ENCODE measurements around the gene CHKA.

The CHKA gene

DNA sequence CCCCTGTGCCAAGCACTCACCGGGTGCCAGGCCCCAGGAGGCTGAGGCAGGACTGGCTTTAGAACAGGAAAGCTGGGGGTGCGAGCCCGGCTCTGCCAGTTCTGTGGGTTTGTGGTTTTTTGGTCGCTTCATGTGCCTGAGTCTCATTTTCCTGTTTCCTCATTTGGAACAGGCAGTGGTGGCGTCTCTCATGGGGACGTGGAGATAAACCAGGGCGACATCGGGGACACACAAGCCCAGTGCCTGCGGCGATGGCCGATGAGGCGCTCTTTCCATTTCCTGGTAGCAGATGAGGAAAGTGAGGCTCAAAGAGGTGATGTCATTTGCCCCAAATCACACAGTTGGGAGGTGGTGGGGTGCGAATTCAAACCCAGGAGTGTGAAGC is 20.8 kb upstream of the CHKA start:
- DNase-seq (ENCODE audit: low read depth in 1 of 2, low spot score in 1 of 2) = peak in 1 of 2 experiments; percentile 93
- no peak overlapping the region for H3K4me3 ChIP-seq (replicated peaks; ENCODE audit: insufficient read depth, low read length)
- peak overlapping the region; percentile 69 for H3K27ac ChIP-seq (replicated peaks)
- H3K27me3 ChIP-seq (ENCODE audit: insufficient read depth, poor library complexity, severe bottlenecking) = no peaks in the 10 kb centered on the region
- peak; percentile 77 for TF ChIP-seq POLR2AphosphoS5 (IDR thresholded peaks at IDR 0.05; ENCODE audit: low read depth)
- TF ChIP-seq GABPA (IDR thresholded peaks at IDR 0.05; ENCODE audit: low read depth) = 0 out of 2 replicates have a peak, but pooled peaks have one; percentile 24
- TF ChIP-seq, protein P1, sequence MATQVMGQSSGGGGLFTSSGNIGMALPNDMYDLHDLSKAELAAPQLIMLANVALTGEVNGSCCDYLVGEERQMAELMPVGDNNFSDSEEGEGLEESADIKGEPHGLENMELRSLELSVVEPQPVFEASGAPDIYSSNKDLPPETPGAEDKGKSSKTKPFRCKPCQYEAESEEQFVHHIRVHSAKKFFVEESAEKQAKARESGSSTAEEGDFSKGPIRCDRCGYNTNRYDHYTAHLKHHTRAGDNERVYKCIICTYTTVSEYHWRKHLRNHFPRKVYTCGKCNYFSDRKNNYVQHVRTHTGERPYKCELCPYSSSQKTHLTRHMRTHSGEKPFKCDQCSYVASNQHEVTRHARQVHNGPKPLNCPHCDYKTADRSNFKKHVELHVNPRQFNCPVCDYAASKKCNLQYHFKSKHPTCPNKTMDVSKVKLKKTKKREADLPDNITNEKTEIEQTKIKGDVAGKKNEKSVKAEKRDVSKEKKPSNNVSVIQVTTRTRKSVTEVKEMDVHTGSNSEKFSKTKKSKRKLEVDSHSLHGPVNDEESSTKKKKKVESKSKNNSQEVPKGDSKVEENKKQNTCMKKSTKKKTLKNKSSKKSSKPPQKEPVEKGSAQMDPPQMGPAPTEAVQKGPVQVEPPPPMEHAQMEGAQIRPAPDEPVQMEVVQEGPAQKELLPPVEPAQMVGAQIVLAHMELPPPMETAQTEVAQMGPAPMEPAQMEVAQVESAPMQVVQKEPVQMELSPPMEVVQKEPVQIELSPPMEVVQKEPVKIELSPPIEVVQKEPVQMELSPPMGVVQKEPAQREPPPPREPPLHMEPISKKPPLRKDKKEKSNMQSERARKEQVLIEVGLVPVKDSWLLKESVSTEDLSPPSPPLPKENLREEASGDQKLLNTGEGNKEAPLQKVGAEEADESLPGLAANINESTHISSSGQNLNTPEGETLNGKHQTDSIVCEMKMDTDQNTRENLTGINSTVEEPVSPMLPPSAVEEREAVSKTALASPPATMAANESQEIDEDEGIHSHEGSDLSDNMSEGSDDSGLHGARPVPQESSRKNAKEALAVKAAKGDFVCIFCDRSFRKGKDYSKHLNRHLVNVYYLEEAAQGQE (IDR thresholded peaks at IDR 0.05; ENCODE audit: insufficient replicate concordance, low read depth) = no peak
- TF ChIP-seq, protein P2, sequence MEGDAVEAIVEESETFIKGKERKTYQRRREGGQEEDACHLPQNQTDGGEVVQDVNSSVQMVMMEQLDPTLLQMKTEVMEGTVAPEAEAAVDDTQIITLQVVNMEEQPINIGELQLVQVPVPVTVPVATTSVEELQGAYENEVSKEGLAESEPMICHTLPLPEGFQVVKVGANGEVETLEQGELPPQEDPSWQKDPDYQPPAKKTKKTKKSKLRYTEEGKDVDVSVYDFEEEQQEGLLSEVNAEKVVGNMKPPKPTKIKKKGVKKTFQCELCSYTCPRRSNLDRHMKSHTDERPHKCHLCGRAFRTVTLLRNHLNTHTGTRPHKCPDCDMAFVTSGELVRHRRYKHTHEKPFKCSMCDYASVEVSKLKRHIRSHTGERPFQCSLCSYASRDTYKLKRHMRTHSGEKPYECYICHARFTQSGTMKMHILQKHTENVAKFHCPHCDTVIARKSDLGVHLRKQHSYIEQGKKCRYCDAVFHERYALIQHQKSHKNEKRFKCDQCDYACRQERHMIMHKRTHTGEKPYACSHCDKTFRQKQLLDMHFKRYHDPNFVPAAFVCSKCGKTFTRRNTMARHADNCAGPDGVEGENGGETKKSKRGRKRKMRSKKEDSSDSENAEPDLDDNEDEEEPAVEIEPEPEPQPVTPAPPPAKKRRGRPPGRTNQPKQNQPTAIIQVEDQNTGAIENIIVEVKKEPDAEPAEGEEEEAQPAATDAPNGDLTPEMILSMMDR (IDR thresholded peaks at IDR 0.05; ENCODE audit: insufficient read depth, low read length) = no peak
- peak; percentile 75; the same call in 1 of the 2 replicates for TF ChIP-seq SPI1 (IDR thresholded peaks at IDR 0.05; ENCODE audit: borderline replicate concordance, low read depth)

DNA sequence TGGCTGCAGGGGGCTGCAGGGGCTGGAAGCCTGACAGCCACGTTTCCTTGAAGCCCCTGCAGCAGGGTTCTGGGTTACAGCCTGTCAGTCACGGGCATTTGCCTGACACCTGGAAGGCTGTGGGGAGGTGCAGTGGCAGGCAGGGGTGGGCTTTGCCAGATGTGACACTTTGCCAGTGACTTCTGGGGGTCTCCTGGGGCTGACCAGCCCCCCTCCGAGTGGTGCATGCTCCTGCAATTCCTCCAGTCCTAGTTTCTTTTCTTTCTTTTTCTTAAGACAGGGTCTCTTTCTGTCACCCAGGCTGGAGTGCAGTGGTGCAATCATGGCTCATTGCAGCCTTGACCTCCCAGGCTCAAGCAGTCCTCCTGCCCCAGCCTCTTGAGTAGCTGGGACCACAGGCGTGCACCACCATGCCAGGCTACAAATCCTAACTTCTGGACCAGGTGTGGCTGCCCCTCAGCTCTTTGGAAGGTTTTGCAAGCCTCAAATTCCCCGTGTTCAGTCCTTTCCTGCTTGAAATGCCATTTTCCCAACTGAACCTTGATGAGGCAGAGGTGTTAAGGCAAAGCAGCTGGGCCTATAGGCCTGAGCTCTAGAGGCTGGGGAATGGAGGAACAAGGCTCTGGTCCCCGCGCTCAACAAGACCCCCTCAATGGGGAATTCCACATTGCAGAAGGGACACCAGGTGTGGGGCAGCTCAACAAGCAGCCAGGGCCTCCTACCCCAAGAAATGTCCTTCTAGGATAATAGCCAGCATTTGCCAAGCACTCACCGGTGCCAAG is 20.2 kb upstream of the CHKA start:
- TF ChIP-seq, protein P2 (IDR thresholded peaks at IDR 0.05; ENCODE audit: insufficient read depth, low read length) = no peak
- TF ChIP-seq, protein P1 (IDR thresholded peaks at IDR 0.05; ENCODE audit: insufficient replicate concordance, low read depth) = no peak
- TF ChIP-seq SPI1 (IDR thresholded peaks at IDR 0.05; ENCODE audit: borderline replicate concordance, low read depth) = no peak
- TF ChIP-seq GABPA (IDR thresholded peaks at IDR 0.05; ENCODE audit: low read depth) = no peak
- no peak for TF ChIP-seq POLR2AphosphoS5 (IDR thresholded peaks at IDR 0.05; ENCODE audit: low read depth)
- peak overlapping the region; percentile 69 for H3K27ac ChIP-seq (replicated peaks)
- DNase-seq (ENCODE audit: low read depth in 1 of 2, low spot score in 1 of 2) = no peak
- H3K4me3 ChIP-seq (replicated peaks; ENCODE audit: insufficient read depth, low read length) = no peak overlapping the region
- H3K27me3 ChIP-seq (ENCODE audit: insufficient read depth, poor library complexity, severe bottlenecking) = no peaks in the 10 kb centered on the region

DNA sequence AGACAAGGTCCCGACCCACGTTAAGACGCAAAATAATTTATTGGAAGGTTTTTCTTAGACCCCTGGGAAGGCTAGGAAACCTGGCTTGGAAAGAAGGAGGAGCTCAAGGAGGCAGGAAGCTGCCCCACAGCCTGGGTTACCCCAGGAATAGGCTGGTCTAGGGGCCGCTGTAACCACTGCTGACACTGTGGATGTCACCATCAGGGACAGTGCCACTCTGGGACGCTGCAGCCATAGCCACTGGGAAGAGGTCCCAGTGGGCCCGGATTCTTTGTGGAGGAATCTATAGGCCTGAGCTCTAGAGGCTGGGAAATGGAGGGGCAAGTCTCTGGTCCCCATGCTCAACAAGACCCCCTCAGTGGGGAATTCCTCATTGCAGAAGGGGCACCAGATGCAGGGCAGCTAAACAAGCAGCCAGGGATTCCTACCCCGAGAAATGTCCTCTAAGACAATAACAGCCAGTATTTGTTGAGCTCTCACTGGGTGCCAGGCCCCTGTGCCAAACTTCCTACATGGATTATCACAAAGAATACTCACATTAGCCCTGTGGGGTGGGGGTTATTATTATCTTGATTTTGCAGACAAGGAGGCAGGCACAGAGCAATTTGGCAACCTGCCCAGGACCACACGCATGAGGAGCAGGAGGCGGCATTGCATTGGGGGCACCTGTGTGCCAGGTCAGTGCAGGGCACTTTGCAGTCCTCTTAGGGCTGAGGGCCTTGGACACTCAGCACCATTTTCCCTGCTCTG is 19.5 kb upstream of the CHKA start:
- H3K4me3 ChIP-seq (replicated peaks; ENCODE audit: insufficient read depth, low read length) = no peak overlapping the region
- no peak for DNase-seq (ENCODE audit: low read depth in 1 of 2, low spot score in 1 of 2)
- no peaks in the 10 kb centered on the region for H3K27me3 ChIP-seq (ENCODE audit: insufficient read depth, poor library complexity, severe bottlenecking)
- TF ChIP-seq, protein P2 (IDR thresholded peaks at IDR 0.05; ENCODE audit: insufficient read depth, low read length) = no peak
- no peak for TF ChIP-seq SPI1 (IDR thresholded peaks at IDR 0.05; ENCODE audit: borderline replicate concordance, low read depth)
- no peak for TF ChIP-seq GABPA (IDR thresholded peaks at IDR 0.05; ENCODE audit: low read depth)
- no peak for TF ChIP-seq POLR2AphosphoS5 (IDR thresholded peaks at IDR 0.05; ENCODE audit: low read depth)
- TF ChIP-seq, protein P1 (IDR thresholded peaks at IDR 0.05; ENCODE audit: insufficient replicate concordance, low read depth) = no peak
- no peak overlapping the region for H3K27ac ChIP-seq (replicated peaks)

All from HL-60 (cell line).